ENCODE data around the gene KBTBD2. TPM values are rescaled to one million over a fixed set of nuclear protein-coding genes. Genes with fewer than 3 reads are reported as not detected.

The KBTBD2 gene
- total RNA-seq, result 89.7 TPM

GRCh38 chr7:32891043-32891799, at the start of gene KBTBD2:
Gene KBTBD2 (minus strand): TSS chr7:32891760. CDS start chr7:32879604, 12,156 bp downstream.

Other genes starting within 250 kb of the KBTBD2 start
- 134 TPM for gene FKBP9, start 65.7 kb upstream of the KBTBD2 start, total RNA-seq
- 53.8 TPM for gene NT5C3A, start 171.0 kb upstream of the KBTBD2 start, total RNA-seq
- gene RP9, start 217.6 kb upstream of the KBTBD2 start, total RNA-seq, result 14.3 TPM
- gene BBS9, start 237.8 kb upstream of the KBTBD2 start, total RNA-seq, result 98.9 TPM

All from camera-type eye (tissue), 1 donor.